IMR-90 (cell line): Measurements from ENCODE around the gene RAPGEF5. TPM values are rescaled to one million over a fixed set of nuclear protein-coding genes. Genes with fewer than 3 reads are reported as not detected.

ENCODE experiments used
- ATAC-seq: fragments of 200-7000 bp; cut with Tn5 transposase; 2 replicates; pipeline ENCODE4 v1.9.1; 2020; ENCODE audit warnings: low read depth, mild to moderate bottlenecking, moderate library complexity
- BruUV-seq: library from RNA; stranded (reverse); fragments of 400-500 nt; replicated peaks from 2 replicates; lab custom pipeline; 2021; lab: Mats Ljungman, UMichigan
- CTCF ChIA-PET: fragments of 300-600 bp; formaldehyde crosslinking; extraction: SDS; loops from one replicate; lab custom pipeline; 2021; ENCODE audit warnings: antibody characterized with exemption; lab: Yijun Ruan, JAX
- POLR2A ChIA-PET: fragments of 300-600 bp; sonication (Branson Sonifier 250); formaldehyde crosslinking; loops from one replicate; lab custom pipeline; 2022; ENCODE audit warnings: antibody characterized with exemption; ENCODE audit not compliant: unreplicated experiment; lab: Charles Lee
- DNase-seq: peaks from one replicate; pipeline ENCODE4 v3.0.0; 2013
- H2AFZ ChIP-seq: replicated peaks from 2 replicates; pipeline ENCODE3; 2013; ENCODE audit warnings: low read length, mild to moderate bottlenecking; ENCODE audit not compliant: poor library complexity
- H2AK5ac ChIP-seq: 2 replicates; pipeline ENCODE4 v1.6.1; 2013; ENCODE audit warnings: low read depth, low read length, inconsistent platforms
- H2AK9ac ChIP-seq: replicated peaks from 2 replicates; pipeline ENCODE3; 2013; ENCODE audit warnings: mild to moderate bottlenecking, low read depth, low read length, moderate library complexity; ENCODE audit not compliant: poor library complexity
- H2BK120ac ChIP-seq: 2 replicates; pipeline ENCODE4 v1.6.1; 2013; ENCODE audit warnings: low read depth, low read length, inconsistent platforms
- H2BK15ac ChIP-seq: 3 replicates; pipeline ENCODE4 v1.6.1; 2013; ENCODE audit warnings: low read depth, low read length, inconsistent platforms
- H2BK20ac ChIP-seq: 2 replicates; pipeline ENCODE4 v1.6.1; 2013; ENCODE audit warnings: low read depth, mild to moderate bottlenecking, inconsistent platforms, low read length, moderate library complexity
- H2BK5ac ChIP-seq: 2 replicates; pipeline ENCODE4 v1.6.1; 2013; ENCODE audit warnings: mild to moderate bottlenecking, low read depth, low read length, inconsistent platforms; ENCODE audit not compliant: poor library complexity, severe bottlenecking
- H3K14ac ChIP-seq: replicated peaks from 2 replicates; pipeline ENCODE4 v1.6.1; 2013; ENCODE audit warnings: low read depth, low read length, inconsistent platforms
- H3K18ac ChIP-seq: 2 replicates; pipeline ENCODE4 v1.6.1; 2013; ENCODE audit warnings: low read depth, low read length, control low read depth
- H3K23ac ChIP-seq: 2 replicates; pipeline ENCODE4 v1.6.1; 2013; ENCODE audit warnings: low read depth, low read length, inconsistent platforms
- H3K27ac ChIP-seq: 2 replicates; pipeline ENCODE4 v1.5.1; 2013; ENCODE audit warnings: mild to moderate bottlenecking, control low read depth, low read length; ENCODE audit not compliant: insufficient read depth
- H3K27me3 ChIP-seq: 2 replicates; pipeline ENCODE4 v1.6.1; 2013; ENCODE audit warnings: low read length; ENCODE audit not compliant: control insufficient read depth, insufficient read depth
- H3K36me3 ChIP-seq: 2 replicates; pipeline ENCODE4 v1.6.1; 2013; ENCODE audit warnings: low read length, mixed read lengths; ENCODE audit not compliant: control insufficient read depth, insufficient read depth
- H3K4ac ChIP-seq: 2 replicates; pipeline ENCODE4 v1.6.1; 2013; ENCODE audit warnings: low read depth, low read length, inconsistent platforms
- H3K4me1 ChIP-seq: 2 replicates; pipeline ENCODE4 v1.6.1; 2013; ENCODE audit warnings: low read length, mixed read lengths; ENCODE audit not compliant: control insufficient read depth, insufficient read depth
- H3K4me2 ChIP-seq: 2 replicates; pipeline ENCODE4 v1.6.1; 2013; ENCODE audit warnings: low read depth, mild to moderate bottlenecking, control low read depth, low read length, moderate library complexity
- H3K4me3 ChIP-seq: 2 replicates; pipeline ENCODE4 v1.5.1; 2013; ENCODE audit warnings: low read depth, mild to moderate bottlenecking, control low read depth, low read length, moderate library complexity; ENCODE audit not compliant: insufficient read depth
- H3K56ac ChIP-seq: 2 replicates; pipeline ENCODE4 v1.6.1; 2013; ENCODE audit warnings: low read length, inconsistent platforms; ENCODE audit not compliant: insufficient read depth; ENCODE audit errors: extremely low read depth
- H3K79me1 ChIP-seq, 2 experiments: 2 replicates each; pipeline ENCODE4 v1.6.1; 2013; ENCODE audit warnings: low read length in 2 of 2, inconsistent platforms in 1 of 2, low read depth in 1 of 2
- H3K9ac ChIP-seq: 2 replicates; pipeline ENCODE4 v1.6.1; 2013; ENCODE audit warnings: low read depth, low read length, control low read depth
- H3K9me1 ChIP-seq: 2 replicates; pipeline ENCODE4 v1.6.1; 2013; ENCODE audit warnings: low read length, inconsistent platforms; ENCODE audit not compliant: insufficient read depth
- H3K9me3 ChIP-seq: 2 replicates; pipeline ENCODE4 v1.6.1; 2013; ENCODE audit warnings: low read length; ENCODE audit not compliant: control insufficient read depth, insufficient read depth
- H4K20me1 ChIP-seq: 2 replicates; pipeline ENCODE4 v1.6.1; 2013; ENCODE audit warnings: low read length, inconsistent platforms; ENCODE audit not compliant: insufficient read depth
- H4K5ac ChIP-seq: 2 replicates; pipeline ENCODE4 v1.6.1; 2013; ENCODE audit warnings: mild to moderate bottlenecking, low read depth, low read length, control low read depth
- H4K8ac ChIP-seq, 2 experiments: 2 replicates each; pipeline ENCODE4 v1.6.1; 2013; ENCODE audit warnings: low read depth in 2 of 2, low read length in 2 of 2, control low read depth in 1 of 2, inconsistent platforms in 1 of 2
- H4K91ac ChIP-seq: 2 replicates; pipeline ENCODE4 v1.6.1; 2013; ENCODE audit warnings: low read depth, low read length, inconsistent platforms; ENCODE audit not compliant: insufficient read depth
- BHLHE40 ChIP-seq: fragments of 150-350 bp; IDR thresholded peaks from 2 replicates; pipeline ENCODE4 v1.6.1; 2016; ENCODE audit warnings: mild to moderate bottlenecking, low read depth, low read length
- CEBPB ChIP-seq: IDR thresholded peaks from 2 replicates; pipeline ENCODE4 v1.6.1; 2012; ENCODE audit warnings: low read depth, low read length, improper control_type of control experiment
- CTCF ChIP-seq: conservative IDR thresholded peaks from 2 replicates; pipeline ENCODE4 v1.5.1; 2012; ENCODE audit warnings: mild to moderate bottlenecking, low read depth, low read length, improper control_type of control experiment
- ELK1 ChIP-seq: fragments of 150-350 bp; IDR thresholded peaks from 2 replicates; pipeline ENCODE4 v1.6.1; 2016; ENCODE audit warnings: low read depth, mild to moderate bottlenecking, low read length, moderate library complexity, borderline replicate concordance
- FOS ChIP-seq: fragments of 150-350 bp; IDR thresholded peaks from 2 replicates; pipeline ENCODE4 v1.6.1; 2016; ENCODE audit warnings: low read depth, low read length
- MAFK ChIP-seq: IDR thresholded peaks from 2 replicates; pipeline ENCODE4 v1.6.1; 2012; ENCODE audit warnings: low read depth, low read length, improper control_type of control experiment
- MAZ ChIP-seq: IDR thresholded peaks from 2 replicates; pipeline ENCODE4 v1.6.1; 2012; ENCODE audit warnings: low read depth, mild to moderate bottlenecking, low read length, improper control_type of control experiment, moderate library complexity, borderline replicate concordance
- MXI1 ChIP-seq: IDR thresholded peaks from 2 replicates; pipeline ENCODE4 v1.6.1; 2012; ENCODE audit warnings: low read depth, mild to moderate bottlenecking, low read length, moderate library complexity, borderline replicate concordance
- NFE2L2 ChIP-seq: fragments of 150-350 bp; IDR thresholded peaks from 2 replicates; pipeline ENCODE4 v1.6.1; 2016; ENCODE audit warnings: low read depth, mild to moderate bottlenecking, low read length
- POLR2A ChIP-seq: IDR thresholded peaks from 2 replicates; pipeline ENCODE4 v1.6.1; 2012; ENCODE audit warnings: mild to moderate bottlenecking, low read depth, low read length
- RAD21 ChIP-seq: IDR thresholded peaks from 2 replicates; pipeline ENCODE4 v1.6.1; 2012; ENCODE audit warnings: low read length, improper control_type of control experiment
- RCOR1 ChIP-seq: IDR thresholded peaks from 2 replicates; pipeline ENCODE4 v1.6.1; 2012; ENCODE audit warnings: mild to moderate bottlenecking, low read length, improper control_type of control experiment; ENCODE audit not compliant: insufficient replicate concordance
- RFX5 ChIP-seq: IDR thresholded peaks from 2 replicates; pipeline ENCODE4 v1.8.0; 2012; ENCODE audit warnings: low read depth, mild to moderate bottlenecking, low read length, moderate library complexity
- USF2 ChIP-seq: fragments of 150-350 bp; IDR thresholded peaks from 2 replicates; pipeline ENCODE4 v1.6.1; 2017; ENCODE audit warnings: mild to moderate bottlenecking, antibody characterized with exemption, low read length, low read depth
- WGBS, 2 experiments: methylation state at CpG; one replicate each; pipeline versions ENCODE4 v1.1.5 to v1.1.7; 2013; ENCODE audit warnings: missing lambda C conversion rate in 2 of 2; ENCODE audit not compliant: insufficient read length in 1 of 2; ENCODE audit errors: extremely low coverage in 2 of 2; 5-methylcytosine and 5-hydroxymethylcytosine counted together
- dilution Hi-C: fragments of 300-500 bp; cut with HindIII; formaldehyde crosslinking; loops from one replicate; pipeline ENCODE4 v1.14.3; 2018; ENCODE audit warnings: low sequenced_read_pairs; ENCODE audit not compliant: unreplicated experiment
- in situ Hi-C: fragments of 300-500 bp; cut with MboI; formaldehyde crosslinking; loops from 3 replicates; pipeline ENCODE4 v1.14.3; 2019; ENCODE audit warnings: low sequenced_read_pairs, inconsistent platforms, mixed read lengths
- intact Hi-C: fragments of 100-400 bp; cut with micrococcal nuclease; formaldehyde crosslinking; loops from 2 replicates; pipeline ENCODE4 v1.10.0; 2022
- polyA plus RNA-seq, 3 experiments: library from polyadenylated mRNA; depleted of rRNA; stranded (reverse); fragments of >200 nt; gene quantifications; 2 replicates each; pipeline ENCODE4 v1.2.3, GENCODE V29; 2012; ENCODE audit warnings: low replicate concordance in 1 of 3
- total RNA-seq: library from RNA; depleted of rRNA; stranded (reverse); fragments of >200 nt; gene quantifications from 2 replicates; pipeline ENCODE4 v1.2.3, GENCODE V29; 2012

Gene RAPGEF5
- total and polyA plus RNA-seq, 2 of the 4 experiments (the other 2 are of a cell fraction) = 0.05 to 0.18 TPM

GRCh38 chr7:22403344-22403743 lies 46.4 kb upstream of the RAPGEF5 start:
- CTCF ChIA-PET = interaction anchor here (0.6 kb wide), 1 partner anchor 585 kb away, joined by 4 read pairs; no protein-coding TSS in a partner anchor
- no peak overlapping the region for H3K4me3 ChIP-seq
- no peak overlapping the region for H2AK9ac ChIP-seq
- POLR2A ChIA-PET = no interaction called here
- H3K9me3 ChIP-seq = no peaks in the 10 kb centered on the region
- no peak overlapping the region for H2BK20ac ChIP-seq
- H3K36me3 ChIP-seq = no peaks in the 10 kb centered on the region
- no peaks in the 10 kb centered on the region for H3K4me1 ChIP-seq
- H3K27me3 ChIP-seq = no peaks in the 10 kb centered on the region
- no peaks in the 10 kb centered on the region for H3K79me1 ChIP-seq
- in situ Hi-C loops (no loop called here), intact Hi-C loops (no loop called here), dilution Hi-C loops (no loop called here)
- no peak overlapping the region for H4K91ac ChIP-seq
- H3K23ac ChIP-seq = no peak overlapping the region
- no peak overlapping the region for H2AFZ ChIP-seq
- no peak overlapping the region for H3K27ac ChIP-seq
- no peak overlapping the region for H3K18ac ChIP-seq
- no peak overlapping the region for H3K56ac ChIP-seq
- no CpG with 5 or more reads among the region's 2 CpGs for WGBS, 2 experiments
- no peak overlapping the region for H2BK120ac ChIP-seq
- no peak overlapping the region for H4K5ac ChIP-seq
- no peak overlapping the region for H3K4ac ChIP-seq
- H3K4me2 ChIP-seq = no peak overlapping the region
- ATAC-seq (no peak), DNase-seq (no peak)
- H3K9ac ChIP-seq = no peak overlapping the region
- BruUV-seq = no TSS peak
- no peak overlapping the region for H2BK5ac ChIP-seq
- no peaks in the 10 kb centered on the region for H4K20me1 ChIP-seq
- no peaks in the 10 kb centered on the region for H3K9me1 ChIP-seq
- no peak overlapping the region for H4K8ac ChIP-seq
- no peak for TF ChIP-seq MXI1
- no peak for TF ChIP-seq POLR2A
- no peak for TF ChIP-seq MAZ
- TF ChIP-seq MAFK = no peak
- TF ChIP-seq BHLHE40 = no peak
- no peak for TF ChIP-seq CTCF
- TF ChIP-seq USF2 = no peak
- TF ChIP-seq RAD21 = no peak
- no peak for TF ChIP-seq ELK1
- no peak for TF ChIP-seq RCOR1
- TF ChIP-seq FOS = no peak
- TF ChIP-seq NFE2L2 = no peak
- no peak for TF ChIP-seq RFX5
- no peak for TF ChIP-seq CEBPB
- H2AK5ac ChIP-seq = no peak overlapping the region
- no peak overlapping the region for H3K14ac ChIP-seq
- no peak overlapping the region for H2BK15ac ChIP-seq
